Measurements from ENCODE around the gene PGS1. TPM values are rescaled to one million over a fixed set of nuclear protein-coding genes. Genes with fewer than 3 reads are reported as not detected.

The PGS1 gene
- total and polyA plus RNA-seq, 7 experiments from 2014 or later: 36.1 to 84.3 (median 77.3) TPM

GRCh38 chr17:78335209-78335608, 43.2 kb upstream of the PGS1 start:
- ChIA-PET CTCF (interaction anchor here (0.7 to 2.4 kb wide), 8 partner anchors 9 to 87 kb away, joined by 3 to 9 read pairs (median 3); no protein-coding TSS in a partner anchor), POLR2A (interaction anchor here (0.6 to 2.6 kb wide), 6 partner anchors 8 to 72 kb away, joined by 3 to 17 read pairs (median 5); no protein-coding TSS in a partner anchor)
- peaks cover 0 to 14% (median 0%) of the 10 kb centered on the region in 5 donors for H3K27me3 Mint-ChIP-seq
- H3K9me3 Mint-ChIP-seq: peaks cover 0 to 2% (median 0%) of the 10 kb centered on the region in 11 donors
- Histone ChIP-seq H3K27ac (ENCODE audit: low read depth, low read length) (no peak overlapping the region), H3K4me1 (ENCODE audit: control insufficient read depth in 2 of 2, insufficient read depth in 2 of 2, low read length in 2 of 2) (peaks cover 13 to 33% of the 10 kb centered on the region in 2 donors), H3K4me3 (ENCODE audit: low read length) (no peak overlapping the region), H3K9me3 (ENCODE audit: control insufficient read depth in 2 of 3, low read length in 3 of 3) (no peaks in the 10 kb centered on the region), H3K36me3 (ENCODE audit: control insufficient read depth in 2 of 3, insufficient read depth in 3 of 3, low read length in 3 of 3) (no peaks in the 10 kb centered on the region), H3K27me3 (ENCODE audit: control insufficient read depth in 2 of 2, insufficient read depth in 2 of 2, low read length in 2 of 2) (no peaks in the 10 kb centered on the region)
- H3K27ac Mint-ChIP-seq: peak overlapping the region in 5 of 9 donors; percentile 32 to 97 (median 88)
- DNase-seq: no peak
- intact Hi-C loops (cut with micrococcal nuclease): no loop called here
- H3K4me1 Mint-ChIP-seq: peaks cover 29 to 50% (median 40%) of the 10 kb centered on the region in 7 donors
- no peaks in the 10 kb centered on the region for H3K36me3 Mint-ChIP-seq
- no peak for ATAC-seq
- H3K4me3 Mint-ChIP-seq: no peak overlapping the region

GRCh38 chr17:78337244-78338109, 41.0 kb upstream of the PGS1 start:
- Mint-ChIP-seq H3K4me3 (no peak overlapping the region), H3K27me3 (peaks cover 0 to 16% (median 0%) of the 10 kb centered on the region in 5 donors), H3K9me3 (peaks cover 0 to 2% (median 0%) of the 10 kb centered on the region in 11 donors), H3K4me1 (peaks cover 33 to 60% (median 44%) of the 10 kb centered on the region in 7 donors), H3K36me3 (peaks cover 0 to 1% (median 0%) of the 10 kb centered on the region in 5 donors), H3K27ac (peak overlapping the region in 5 of 9 donors; percentile 4 to 80 (median 42))
- Histone ChIP-seq H3K27me3 (ENCODE audit: control insufficient read depth in 2 of 2, insufficient read depth in 2 of 2, low read length in 2 of 2) (no peaks in the 10 kb centered on the region), H3K4me3 (ENCODE audit: low read length) (no peak overlapping the region), H3K9me3 (ENCODE audit: control insufficient read depth in 2 of 3, low read length in 3 of 3) (no peaks in the 10 kb centered on the region), H3K27ac (ENCODE audit: low read depth, low read length) (no peak overlapping the region), H3K36me3 (ENCODE audit: control insufficient read depth in 2 of 3, insufficient read depth in 3 of 3, low read length in 3 of 3) (no peaks in the 10 kb centered on the region), H3K4me1 (ENCODE audit: control insufficient read depth in 2 of 2, insufficient read depth in 2 of 2, low read length in 2 of 2) (peaks cover 18 to 41% of the 10 kb centered on the region in 2 donors)
- intact Hi-C loops (cut with micrococcal nuclease): no loop called here
- ChIA-PET CTCF (interaction anchor here (0.8 kb wide), 1 partner anchor 10 kb away, joined by 3 read pairs; no protein-coding TSS in a partner anchor), POLR2A (interaction anchor here (0.7 to 0.9 kb wide), 2 partner anchors 40 to 80 kb away, joined by 3 read pairs; no protein-coding TSS in a partner anchor)
- DNase-seq: no peak
- peak; percentile 82 for ATAC-seq

- DNase-seq: peak in 1 of 9 donors; percentile 51
- intact Hi-C loops (cut with micrococcal nuclease): no loop called here
- CTCF ChIA-PET: interaction anchor here (0.8 to 1.3 kb wide), 4 partner anchors 18 to 87 kb away, joined by 3 to 5 read pairs (median 4); no protein-coding TSS in a partner anchor
- peaks cover 0 to 2% (median 0%) of the 10 kb centered on the region in 11 donors for H3K9me3 Mint-ChIP-seq
- H3K9me3 ChIP-seq (ENCODE audit: control insufficient read depth in 2 of 3, low read length in 3 of 3): no peaks in the 10 kb centered on the region
- no peak overlapping the region for H3K4me3 ChIP-seq (ENCODE audit: low read length)
- no peak for ATAC-seq
- peaks cover 23 to 41% of the 10 kb centered on the region in 2 donors for H3K4me1 ChIP-seq (ENCODE audit: control insufficient read depth in 2 of 2, insufficient read depth in 2 of 2, low read length in 2 of 2)
- no peak overlapping the region for H3K27ac ChIP-seq (ENCODE audit: low read depth, low read length)
- peaks cover 0 to 16% (median 0%) of the 10 kb centered on the region in 5 donors for H3K27me3 Mint-ChIP-seq
- H3K4me3 Mint-ChIP-seq: peak overlapping the region in 2 of 10 donors; percentile 35 to 57
- POLR2A ChIA-PET: interaction anchor here (0.9 to 1.1 kb wide), 2 partner anchors 27 to 39 kb away, joined by 3 to 8 read pairs; no protein-coding TSS in a partner anchor
- peaks cover 35 to 60% (median 45%) of the 10 kb centered on the region in 7 donors for H3K4me1 Mint-ChIP-seq
- peaks cover 0 to 1% (median 0%) of the 10 kb centered on the region in 5 donors for H3K36me3 Mint-ChIP-seq
- no peaks in the 10 kb centered on the region for H3K36me3 ChIP-seq (ENCODE audit: control insufficient read depth in 2 of 3, insufficient read depth in 3 of 3, low read length in 3 of 3)
- no peaks in the 10 kb centered on the region for H3K27me3 ChIP-seq (ENCODE audit: control insufficient read depth in 2 of 2, insufficient read depth in 2 of 2, low read length in 2 of 2)
- H3K27ac Mint-ChIP-seq: peak overlapping the region; percentile 19 to 88 (median 66)
Observed at GRCh38 chr17:78338486-78339259, 39.8 kb upstream of the PGS1 start.

- H3K9me3 ChIP-seq (ENCODE audit: control insufficient read depth in 2 of 3, low read length in 3 of 3): no peaks in the 10 kb centered on the region
- peaks cover 44 to 60% (median 48%) of the 10 kb centered on the region in 7 donors for H3K4me1 Mint-ChIP-seq
- H3K36me3 Mint-ChIP-seq: peaks cover 0 to 3% (median 0%) of the 10 kb centered on the region in 5 donors
- H3K36me3 ChIP-seq (ENCODE audit: control insufficient read depth in 2 of 3, insufficient read depth in 3 of 3, low read length in 3 of 3): no peaks in the 10 kb centered on the region
- ChIA-PET CTCF (interaction anchor here (0.6 to 1.6 kb wide), 5 partner anchors 17 to 56 kb away, joined by 3 to 6 read pairs (median 3); no protein-coding TSS in a partner anchor), POLR2A (interaction anchor here (0.6 to 0.7 kb wide), 5 partner anchors 15 to 309 kb away, joined by 3 to 4 read pairs (median 3); no protein-coding TSS in a partner anchor)
- H3K4me3 Mint-ChIP-seq: peak overlapping the region; percentile 53 to 85 (median 68)
- H3K27me3 ChIP-seq (ENCODE audit: control insufficient read depth in 2 of 2, insufficient read depth in 2 of 2, low read length in 2 of 2): no peaks in the 10 kb centered on the region
- intact Hi-C loops (cut with micrococcal nuclease): loop anchor here in 1 of 2 donors (5.0 kb wide), 1 partner anchor 88 kb away; no protein-coding TSS in a partner anchor
- no peak for ATAC-seq
- no peak overlapping the region for H3K4me3 ChIP-seq (ENCODE audit: low read length)
- peak overlapping the region; percentile 80 to 89 (median 85) for H3K27ac Mint-ChIP-seq
- peaks cover 40 to 53% of the 10 kb centered on the region in 2 donors for H3K4me1 ChIP-seq (ENCODE audit: control insufficient read depth in 2 of 2, insufficient read depth in 2 of 2, low read length in 2 of 2)
- H3K27me3 Mint-ChIP-seq: peaks cover 0 to 16% (median 0%) of the 10 kb centered on the region in 5 donors
- DNase-seq: no peak
- peaks cover 0 to 2% (median 0%) of the 10 kb centered on the region in 11 donors for H3K9me3 Mint-ChIP-seq
- H3K27ac ChIP-seq (ENCODE audit: low read depth, low read length): no peak overlapping the region
Observed at GRCh38 chr17:78340183-78340955, 38.1 kb upstream of the PGS1 start.

GRCh38 chr17:78341559-78342448, 36.6 kb upstream of the PGS1 start:
- Histone ChIP-seq H3K27ac (ENCODE audit: low read depth, low read length) (peak overlapping the region; percentile 82), H3K27me3 (ENCODE audit: control insufficient read depth in 2 of 2, insufficient read depth in 2 of 2, low read length in 2 of 2) (no peaks in the 10 kb centered on the region), H3K9me3 (ENCODE audit: control insufficient read depth in 2 of 3, low read length in 3 of 3) (no peaks in the 10 kb centered on the region), H3K36me3 (ENCODE audit: control insufficient read depth in 2 of 3, insufficient read depth in 3 of 3, low read length in 3 of 3) (no peaks in the 10 kb centered on the region), H3K4me3 (ENCODE audit: low read length) (peak overlapping the region; percentile 24), H3K4me1 (ENCODE audit: control insufficient read depth in 2 of 2, insufficient read depth in 2 of 2, low read length in 2 of 2) (peaks cover 43 to 67% of the 10 kb centered on the region in 2 donors)
- H3K4me3 Mint-ChIP-seq: peak overlapping the region in 8 of 10 donors; percentile 53 to 85 (median 72)
- intact Hi-C loops (cut with micrococcal nuclease): loop anchor here in 1 of 2 donors (2.0 to 5.0 kb wide), 2 partner anchors 27 to 90 kb away; no protein-coding TSS in a partner anchor
- ChIA-PET CTCF (interaction anchor here (0.6 to 0.8 kb wide), 2 partner anchors 17 to 90 kb away, joined by 3 read pairs; no protein-coding TSS in a partner anchor), POLR2A (interaction anchor here (0.7 to 3.9 kb wide), 6 partner anchors 7 to 383 kb away, joined by 3 to 17 read pairs (median 8); partner anchors contain the start of gene TNRC6C)
- H3K9me3 Mint-ChIP-seq: peaks cover 0 to 2% (median 0%) of the 10 kb centered on the region in 11 donors
- H3K27ac Mint-ChIP-seq: peak overlapping the region in 5 of 9 donors; percentile 32 to 98 (median 97)
- H3K27me3 Mint-ChIP-seq: peaks cover 0 to 15% (median 0%) of the 10 kb centered on the region in 5 donors
- DNase-seq (peak in 2 of 9 donors; percentile 28 to 48), ATAC-seq (peak; percentile 15)
- peaks cover 0 to 3% (median 0%) of the 10 kb centered on the region in 5 donors for H3K36me3 Mint-ChIP-seq
- peaks cover 54 to 75% (median 62%) of the 10 kb centered on the region in 7 donors for H3K4me1 Mint-ChIP-seq

Data from naive thymus-derived CD4-positive, alpha-beta T cell (primary cell).